Esophagus squamous epithelium (tissue), 4 donors: ENCODE measurements around the gene WDR12.

Experiments
- CTCF ChIP-seq, 6 experiments: fragments of 450-650 bp in 4 of 6; fragments of 200-600 bp in 2 of 6; sonication (generic) in 2 of 6; IDR thresholded peaks; one replicate each; pipeline ENCODE4 v1.5.1; 2016 to 2019; ENCODE audit warnings: antibody characterized with exemption in 6 of 6, mild to moderate bottlenecking in 4 of 6, moderate library complexity in 4 of 6
- POLR2A ChIP-seq, 4 donors: fragments of 450-650 bp; IDR thresholded peaks; one replicate each; pipeline ENCODE4 v1.6.1; 2017; ENCODE audit warnings: antibody characterized with exemption in 4 of 4, mild to moderate bottlenecking in 4 of 4, moderate library complexity in 3 of 4

DNA sequence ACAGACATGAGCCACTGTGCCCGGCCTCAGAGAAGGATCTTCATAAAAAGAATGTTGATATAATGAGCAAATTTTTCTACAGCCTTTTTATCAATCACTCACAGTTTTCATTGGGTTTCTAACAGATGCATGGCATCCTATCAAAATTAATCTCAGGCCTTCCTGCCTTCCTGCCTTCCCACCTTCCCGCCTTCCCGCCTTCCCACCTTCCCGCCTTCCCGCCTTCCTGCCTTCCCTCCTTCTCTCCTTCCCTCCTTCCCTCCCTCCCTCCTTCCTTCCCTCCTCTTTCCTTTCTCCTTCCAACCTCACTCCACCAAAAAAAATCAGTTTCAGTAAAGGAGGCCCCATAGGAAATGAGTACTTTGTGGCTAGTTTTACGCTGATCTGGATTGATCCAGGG is 49.1 kb upstream of the WDR12 start:
- TF ChIP-seq POLR2A (IDR thresholded peaks at IDR 0.05) (no peak), CTCF (IDR thresholded peaks at IDR 0.05) (no peak)
